CD14-positive monocyte (primary cell): ENCODE data around the gene HAS3. TPM values are rescaled to one million over a fixed set of nuclear protein-coding genes. Genes with fewer than 3 reads are reported as not detected.
A peak's percentile ranks its signal among the peaks of the same experiment; 100 is the strongest.
"Not testable (repeated sequence)": the region's sequence is repeated elsewhere in the genome, so short reads cannot be mapped to it uniquely, and the experiment has no call there.

ENCODE experiments used
- DNase-seq, 3 donors: peaks; one replicate each; pipeline ENCODE4 v3.0.0-alpha.2; 2011 to 2022
- H2AFZ ChIP-seq: 2 replicates; pipeline ENCODE4 v1.6.0; 2012; ENCODE audit warnings: mild to moderate bottlenecking, low read depth, low read length, inconsistent platforms; ENCODE audit not compliant: insufficient read depth, poor library complexity, severe bottlenecking
- H3K27ac ChIP-seq, 2 donors: 1 replicate in 1 of 2; 2 replicates in 1 of 2; pipeline ENCODE4 v1.5.1; 2012 to 2013; ENCODE audit warnings: low read length in 2 of 2, control low read depth in 1 of 2, inconsistent platforms in 1 of 2, low read depth in 1 of 2, mild to moderate bottlenecking in 1 of 2
- H3K27me3 ChIP-seq, 2 donors: one replicate each; pipeline versions ENCODE4 v1.6.0 to v1.6.1; 2011 to 2013; ENCODE audit warnings: low read length in 2 of 2; ENCODE audit not compliant: control insufficient read depth in 2 of 2, insufficient read depth in 2 of 2
- H3K36me3 ChIP-seq, 2 donors: replicated peaks in 1 of 2; 1 replicate in 1 of 2; 2 replicates in 1 of 2; pipeline versions ENCODE4 v1.5.1 to v1.6.1; 2012 to 2013; ENCODE audit warnings: low read length in 2 of 2, control low read depth in 1 of 2, inconsistent platforms in 1 of 2, mild to moderate bottlenecking in 1 of 2; ENCODE audit not compliant: insufficient read depth in 2 of 2, control insufficient read depth in 1 of 2
- H3K4me1 ChIP-seq, 2 donors: 1 replicate in 1 of 2; 2 replicates in 1 of 2; pipeline versions ENCODE4 v1.5.1 to v1.6.1; 2012 to 2013; ENCODE audit warnings: low read length in 2 of 2, control low read depth in 1 of 2, inconsistent platforms in 1 of 2, mild to moderate bottlenecking in 1 of 2, moderate library complexity in 1 of 2; ENCODE audit not compliant: insufficient read depth in 2 of 2, control insufficient read depth in 1 of 2
- H3K4me2 ChIP-seq: replicated peaks from 2 replicates; pipeline ENCODE3; 2012; ENCODE audit warnings: low read length, moderate library complexity, mild to moderate bottlenecking; ENCODE audit not compliant: poor library complexity, severe bottlenecking; ENCODE audit errors: extremely low read depth
- H3K4me3 ChIP-seq, 3 experiments: fragments of 200-600 bp in 1 of 3; sonication (generic) in 1 of 3; replicated peaks in 1 of 3; 1 replicate in 2 of 3; 2 replicates in 1 of 3; pipeline ENCODE4 v1.5.1; 2011 to 2013; ENCODE audit warnings: low read length in 3 of 3, mild to moderate bottlenecking in 3 of 3, control low read depth in 2 of 3, low read depth in 2 of 3, inconsistent platforms in 1 of 3, moderate library complexity in 1 of 3
- H3K79me2 ChIP-seq: 2 replicates; pipeline ENCODE4 v1.6.0; 2012; ENCODE audit warnings: mild to moderate bottlenecking, control low read depth, inconsistent platforms, low read length, moderate library complexity; ENCODE audit not compliant: insufficient read depth
- H3K9ac ChIP-seq: 2 replicates; pipeline ENCODE4 v1.6.0; 2017; ENCODE audit warnings: low read length, mild to moderate bottlenecking; ENCODE audit not compliant: insufficient read depth, poor library complexity, severe bottlenecking
- H3K9me3 ChIP-seq, 2 donors: replicated peaks in 1 of 2; 1 replicate in 1 of 2; 2 replicates in 1 of 2; pipeline versions ENCODE4 v1.5.1 to v1.6.1; 2012 to 2013; ENCODE audit warnings: low read length in 2 of 2, control low read depth in 1 of 2; ENCODE audit not compliant: control insufficient read depth in 1 of 2, insufficient read depth in 1 of 2
- H4K20me1 ChIP-seq: 2 replicates; pipeline ENCODE4 v1.6.0; 2012; ENCODE audit warnings: mild to moderate bottlenecking, low read length, control low read depth, moderate library complexity; ENCODE audit not compliant: insufficient read depth
- H3K27ac Mint-ChIP-seq, 7 donors: one replicate each; pipeline ENCODE4 v1.8.0; 2020; ENCODE audit warnings: mild to moderate bottlenecking in 7 of 7, mixed read lengths in 7 of 7, moderate library complexity in 6 of 7, inconsistent platforms in 2 of 7
- H3K27me3 Mint-ChIP-seq, 3 donors: one replicate each; pipeline ENCODE4 v1.8.0; 2021 to 2022; ENCODE audit warnings: low read depth in 3 of 3, mild to moderate bottlenecking in 3 of 3, mixed read lengths in 3 of 3, moderate library complexity in 3 of 3, inconsistent platforms in 1 of 3
- H3K36me3 Mint-ChIP-seq, 2 donors: one replicate each; pipeline ENCODE4 v1.8.0; 2020; ENCODE audit warnings: mixed read lengths in 2 of 2, inconsistent platforms in 1 of 2, mild to moderate bottlenecking in 1 of 2
- H3K4me1 Mint-ChIP-seq: one replicate; pipeline ENCODE4 v1.8.0; 2020; ENCODE audit warnings: mild to moderate bottlenecking, mixed read lengths
- H3K4me3 Mint-ChIP-seq, 2 donors: one replicate each; pipeline ENCODE4 v1.8.0; 2020; ENCODE audit warnings: mild to moderate bottlenecking in 2 of 2, mixed read lengths in 2 of 2, moderate library complexity in 1 of 2
- H3K9me3 Mint-ChIP-seq, 7 donors: one replicate each; pipeline ENCODE4 v1.8.0; 2020 to 2022; ENCODE audit warnings: mixed read lengths in 7 of 7, mild to moderate bottlenecking in 6 of 7, moderate library complexity in 6 of 7, inconsistent platforms in 2 of 7
- WGBS: methylation state at CpG from one replicate; pipeline ENCODE4 v1.1.5; 2013; ENCODE audit warnings: missing lambda C conversion rate; ENCODE audit not compliant: insufficient coverage; 5-methylcytosine and 5-hydroxymethylcytosine counted together
- intact Hi-C, 2 donors: fragments of 100-400 bp; cut with micrococcal nuclease; formaldehyde crosslinking; loops; one replicate each; pipeline versions ENCODE4 v1.15.0 to v1.15.1; 2023
- polyA plus RNA-seq, 3 donors: library from polyadenylated mRNA; depleted of rRNA in 1 of 3; unstranded in 2 of 3; stranded (reverse) in 1 of 3; fragments of 300-500 nt in 2 of 3; fragments of >200 nt in 1 of 3; fragmentation: Illumina TruSeq in 2 of 3; gene quantifications; 1 replicate in 2 of 3; 2 replicates in 1 of 3; pipeline ENCODE4 v1.2.3, GENCODE V29; 2012 to 2021
- TF ChIP-seq, protein P1 (sequence below): fragments of 200-600 bp; IDR thresholded peaks from one replicate; pipeline ENCODE4 v1.8.0; 2022; ENCODE audit warnings: antibody characterized with exemption, mild to moderate bottlenecking

Gene HAS3
- polyA plus RNA-seq, 3 donors, result 1.3 TPM; not detected in 2

GRCh38 chr16:69143116-69143515, 37.7 kb downstream of the HAS3 start:
- Histone ChIP-seq H3K4me3 (no peak overlapping the region), H3K9me3 (no peaks in the 10 kb centered on the region), H3K4me2 (no peak overlapping the region), H3K27ac (no peak overlapping the region), H3K9ac (no peak overlapping the region), H3K4me1 (no peaks in the 10 kb centered on the region), H3K79me2 (no peaks in the 10 kb centered on the region), H2AFZ (no peak overlapping the region), H3K27me3 (no peaks in the 10 kb centered on the region), H4K20me1 (no peaks in the 10 kb centered on the region), H3K36me3 (peaks cover 60 to 78% of the 10 kb centered on the region in 2 donors)
- H3K4me1 Mint-ChIP-seq, result no peaks in the 10 kb centered on the region
- H3K27ac Mint-ChIP-seq, result no peak overlapping the region
- no peak for DNase-seq
- peaks cover 0 to 1% (median 0%) of the 10 kb centered on the region in 3 donors for H3K27me3 Mint-ChIP-seq
- TF ChIP-seq, protein P1, sequence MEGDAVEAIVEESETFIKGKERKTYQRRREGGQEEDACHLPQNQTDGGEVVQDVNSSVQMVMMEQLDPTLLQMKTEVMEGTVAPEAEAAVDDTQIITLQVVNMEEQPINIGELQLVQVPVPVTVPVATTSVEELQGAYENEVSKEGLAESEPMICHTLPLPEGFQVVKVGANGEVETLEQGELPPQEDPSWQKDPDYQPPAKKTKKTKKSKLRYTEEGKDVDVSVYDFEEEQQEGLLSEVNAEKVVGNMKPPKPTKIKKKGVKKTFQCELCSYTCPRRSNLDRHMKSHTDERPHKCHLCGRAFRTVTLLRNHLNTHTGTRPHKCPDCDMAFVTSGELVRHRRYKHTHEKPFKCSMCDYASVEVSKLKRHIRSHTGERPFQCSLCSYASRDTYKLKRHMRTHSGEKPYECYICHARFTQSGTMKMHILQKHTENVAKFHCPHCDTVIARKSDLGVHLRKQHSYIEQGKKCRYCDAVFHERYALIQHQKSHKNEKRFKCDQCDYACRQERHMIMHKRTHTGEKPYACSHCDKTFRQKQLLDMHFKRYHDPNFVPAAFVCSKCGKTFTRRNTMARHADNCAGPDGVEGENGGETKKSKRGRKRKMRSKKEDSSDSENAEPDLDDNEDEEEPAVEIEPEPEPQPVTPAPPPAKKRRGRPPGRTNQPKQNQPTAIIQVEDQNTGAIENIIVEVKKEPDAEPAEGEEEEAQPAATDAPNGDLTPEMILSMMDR, result no peak
- H3K9me3 Mint-ChIP-seq, result peaks cover 0 to 3% (median 0%) of the 10 kb centered on the region in 7 donors
- peaks cover 66 to 90% of the 10 kb centered on the region in 2 donors for H3K36me3 Mint-ChIP-seq
- intact Hi-C loops, result no loop called here
- H3K4me3 Mint-ChIP-seq, result no peak overlapping the region
- WGBS, result 98% methylated on average over 7 of the region's 11 CpGs

GRCh38 chr16:69145658-69146057, 40.2 kb downstream of the HAS3 start:
- H3K27ac ChIP-seq, result no peak overlapping the region

GRCh38 chr16:69149621-69150020, 44.2 kb downstream of the HAS3 start:
- not testable (repeated sequence) for DNase-seq, H3K9me3 ChIP-seq, H3K9ac ChIP-seq, H3K9me3 Mint-ChIP-seq, H4K20me1 ChIP-seq, H3K27me3 ChIP-seq, H3K4me3 Mint-ChIP-seq, H3K4me3 ChIP-seq, H3K4me2 ChIP-seq, H3K27ac Mint-ChIP-seq, H3K4me1 Mint-ChIP-seq, H3K4me1 ChIP-seq, H3K27ac ChIP-seq, H3K27me3 Mint-ChIP-seq, H3K79me2 ChIP-seq, H2AFZ ChIP-seq
- H3K36me3 Mint-ChIP-seq, result peaks cover 48 to 82% of the 10 kb centered on the region in 2 donors
- WGBS, result 94% methylated on average over 9 of the region's 9 CpGs
- peaks cover 42 to 72% of the 10 kb centered on the region in 2 donors for H3K36me3 ChIP-seq
- intact Hi-C loops, result loop anchor here (1.0 to 5.0 kb wide), 2 partner anchors 138 kb away; no protein-coding TSS in a partner anchor

More at GRCh38 chr16:69145658-69146057, 40.2 kb downstream of the HAS3 start:
- H3K36me3 ChIP-seq, result peaks cover 53 to 72% of the 10 kb centered on the region in 2 donors
- H3K27me3 ChIP-seq, result no peaks in the 10 kb centered on the region
- H2AFZ ChIP-seq, result no peak overlapping the region
- WGBS, result 100% methylated on average over 1 of the region's 4 CpGs
- H4K20me1 ChIP-seq, result no peaks in the 10 kb centered on the region
- Mint-ChIP-seq H3K4me3 (no peak overlapping the region), H3K4me1 (no peaks in the 10 kb centered on the region), H3K36me3 (peaks cover 49 to 87% of the 10 kb centered on the region in 2 donors), H3K9me3 (peaks cover 0 to 3% (median 0%) of the 10 kb centered on the region in 7 donors), H3K27me3 (peaks cover 0 to 2% (median 1%) of the 10 kb centered on the region in 3 donors), H3K27ac (peak overlapping the region in 1 of 7 donors; percentile 7)
- H3K9ac ChIP-seq, result no peak overlapping the region
- H3K9me3 ChIP-seq, result no peaks in the 10 kb centered on the region
- TF ChIP-seq, protein P1, result no peak
- H3K4me2 ChIP-seq, result no peak overlapping the region
- DNase-seq, result no peak
- no peaks in the 10 kb centered on the region for H3K4me1 ChIP-seq
- H3K79me2 ChIP-seq, result no peaks in the 10 kb centered on the region
- no peak overlapping the region for H3K4me3 ChIP-seq
- intact Hi-C loops, result no loop called here
